ENCODE measurements around the gene RRP9. TPM values are rescaled to one million over a fixed set of nuclear protein-coding genes. Genes with fewer than 3 reads are reported as not detected.

Gene RRP9
- total RNA-seq, 1 donor = 20.6 TPM

DNA sequence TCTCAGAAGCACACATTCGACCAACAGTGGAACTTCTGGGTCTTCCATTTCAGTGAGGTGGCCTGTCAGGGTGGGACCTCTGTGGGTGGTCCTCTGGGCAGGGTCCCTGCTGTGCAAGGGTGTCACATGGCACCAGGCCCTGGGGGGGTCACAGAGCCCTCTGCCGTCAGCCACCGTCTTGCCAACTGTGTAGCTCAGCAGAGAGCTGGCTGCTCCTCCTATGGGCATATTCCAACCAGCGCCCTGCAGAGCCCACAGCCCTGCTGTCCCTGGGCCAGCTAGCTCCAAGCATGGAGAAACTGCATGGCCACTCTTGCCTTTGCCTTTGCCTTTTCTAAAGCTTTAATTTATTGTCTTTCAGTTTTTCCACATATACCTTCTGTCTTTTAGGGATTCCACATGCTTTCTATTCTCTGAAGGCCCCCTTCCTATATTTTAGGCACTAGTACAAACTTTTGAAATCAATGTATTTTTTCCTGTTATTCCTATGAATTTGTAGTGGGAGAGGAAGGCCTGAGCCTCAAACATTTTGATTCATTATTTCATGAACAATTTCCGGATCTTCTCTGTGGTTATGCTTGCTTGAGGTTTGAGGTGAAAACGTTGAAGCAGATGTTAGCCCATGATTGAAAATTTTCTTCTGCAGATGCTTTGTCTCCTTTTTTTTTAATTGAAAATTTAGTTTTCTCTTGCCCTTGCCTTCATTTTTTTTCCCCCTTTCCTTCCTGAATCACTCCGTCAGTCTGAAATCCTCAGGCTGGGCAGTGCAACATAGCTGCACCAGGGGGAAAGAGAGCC, 50.3 kb downstream of the RRP9 start:
- Histone ChIP-seq H3K9me3 (ENCODE audit: low read depth, low read length) (no peaks in the 10 kb centered on the region), H3K27me3 (ENCODE audit: insufficient read depth, low read length) (no peaks in the 10 kb centered on the region), H2AFZ (ENCODE audit: low read length) (no peak overlapping the region), H4K20me1 (ENCODE audit: insufficient read depth, low read length) (no peaks in the 10 kb centered on the region), H3K4me2 (ENCODE audit: insufficient read depth, low read length) (no peak overlapping the region), H3K4me1 (ENCODE audit: insufficient read depth, low read length) (no peaks in the 10 kb centered on the region), H3K36me3 (ENCODE audit: insufficient read depth, low read length) (no peaks in the 10 kb centered on the region), H3K4me3 (ENCODE audit: insufficient read depth, low read length) (no peak overlapping the region), H3K79me2 (ENCODE audit: insufficient read depth, low read length) (no peaks in the 10 kb centered on the region), H3K27ac (ENCODE audit: low read depth, low read length) (no peak overlapping the region)
- DNase-seq (ENCODE audit: insufficient read length, low spot score, missing footprints) = no peak
- TF ChIP-seq CTCF (IDR thresholded peaks at IDR 0.05; ENCODE audit: extremely low read depth, low read depth, low read length) = no peak

DNA sequence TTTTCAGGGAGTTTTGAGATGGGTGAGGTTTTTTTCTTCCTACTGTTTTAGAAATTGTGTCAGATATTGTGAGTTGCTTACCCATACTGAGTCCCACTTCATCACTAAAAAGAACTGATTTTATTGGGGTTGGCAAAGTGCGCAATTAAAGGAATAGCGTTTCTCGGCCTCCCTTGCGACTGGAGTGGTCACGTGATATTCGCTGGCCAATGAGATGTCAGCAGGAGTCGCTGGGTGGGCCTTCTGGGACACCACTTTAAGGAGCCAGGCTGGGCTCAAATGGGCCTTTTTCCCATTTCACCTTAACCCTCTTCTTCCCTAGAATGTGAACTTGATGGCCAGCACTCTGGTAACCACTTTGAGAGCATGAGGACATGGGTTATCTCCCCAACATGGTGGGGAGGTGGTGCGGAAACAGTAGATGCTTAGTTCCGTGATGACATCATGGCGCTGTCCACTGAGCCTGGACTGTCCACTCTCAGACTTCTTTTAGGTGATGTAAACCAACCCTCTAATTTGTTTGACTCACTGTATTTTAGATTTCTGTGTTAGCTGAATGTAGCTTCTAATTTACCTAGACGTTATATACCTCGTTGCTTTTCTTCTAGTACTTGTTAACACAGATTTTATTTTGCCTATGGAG, 53.1 kb downstream of the RRP9 start:
- Histone ChIP-seq H4K20me1 (ENCODE audit: insufficient read depth, low read length) (no peaks in the 10 kb centered on the region), H3K9me3 (ENCODE audit: low read depth, low read length) (no peaks in the 10 kb centered on the region), H3K4me1 (ENCODE audit: insufficient read depth, low read length) (no peaks in the 10 kb centered on the region), H3K27ac (ENCODE audit: low read depth, low read length) (no peak overlapping the region), H2AFZ (ENCODE audit: low read length) (no peak overlapping the region), H3K79me2 (ENCODE audit: insufficient read depth, low read length) (no peaks in the 10 kb centered on the region), H3K4me2 (ENCODE audit: insufficient read depth, low read length) (no peak overlapping the region), H3K36me3 (ENCODE audit: insufficient read depth, low read length) (no peaks in the 10 kb centered on the region), H3K4me3 (ENCODE audit: insufficient read depth, low read length) (no peak overlapping the region), H3K27me3 (ENCODE audit: insufficient read depth, low read length) (peaks cover 5% of the 10 kb centered on the region)
- no peak for DNase-seq (ENCODE audit: insufficient read length, low spot score, missing footprints)
- no peak for TF ChIP-seq CTCF (IDR thresholded peaks at IDR 0.05; ENCODE audit: extremely low read depth, low read depth, low read length)

GRCh38 chr3:51887620-51888019, 54.1 kb downstream of the RRP9 start:
- H2AFZ ChIP-seq (ENCODE audit: low read length) = no peak overlapping the region

More at GRCh38 chr3:51887620-51888019, 54.1 kb downstream of the RRP9 start:
- Histone ChIP-seq H3K79me2 (ENCODE audit: insufficient read depth, low read length) (no peaks in the 10 kb centered on the region), H3K4me1 (ENCODE audit: insufficient read depth, low read length) (no peaks in the 10 kb centered on the region), H3K4me3 (ENCODE audit: insufficient read depth, low read length) (no peak overlapping the region), H3K27me3 (ENCODE audit: insufficient read depth, low read length) (peaks cover 14% of the 10 kb centered on the region), H3K27ac (ENCODE audit: low read depth, low read length) (no peak overlapping the region), H3K4me2 (ENCODE audit: insufficient read depth, low read length) (no peak overlapping the region), H3K36me3 (ENCODE audit: insufficient read depth, low read length) (no peaks in the 10 kb centered on the region), H3K9me3 (ENCODE audit: low read depth, low read length) (no peaks in the 10 kb centered on the region), H4K20me1 (ENCODE audit: insufficient read depth, low read length) (no peaks in the 10 kb centered on the region)
- no peak for TF ChIP-seq CTCF (IDR thresholded peaks at IDR 0.05; ENCODE audit: extremely low read depth, low read depth, low read length)
- no peak for DNase-seq (ENCODE audit: insufficient read length, low spot score, missing footprints)

Data from osteoblast (primary cell).